ENCODE results near the gene ENTPD6.

The ENTPD6 gene

GRCh38 chr20:25237610-25238318 is 42.3 kb downstream of the ENTPD6 start (continued):
- TF ChIP-seq ZBTB10 (tag by site-specific recombination; IDR thresholded peaks at IDR 0.05) (peak; percentile 48), ZNF202 (tag by site-specific recombination; IDR thresholded peaks at IDR 0.05; ENCODE audit: borderline replicate concordance) (no peak), ZSCAN18 (tag by site-specific recombination; IDR thresholded peaks at IDR 0.05) (no peak; the same call in 1 of the 2 replicates), TRIM28 (IDR thresholded peaks at IDR 0.05; ENCODE audit: borderline replicate concordance, low read length) (peak; percentile 72; the same call in 1 of the 2 replicates), ZNF558 (tag by site-specific recombination; IDR thresholded peaks at IDR 0.05) (peak; percentile 93), ZNF548 (tag by site-specific recombination; IDR thresholded peaks at IDR 0.05) (no peak), ZNF26 (tag by site-specific recombination; IDR thresholded peaks at IDR 0.05) (no peak), SP2 (tag by site-specific recombination; IDR thresholded peaks at IDR 0.05) (peak; percentile 48), GLIS2 (tag by site-specific recombination; IDR thresholded peaks at IDR 0.05) (peak; percentile 50; the same call in 1 of the 2 replicates), ZNF677 (tag by site-specific recombination; IDR thresholded peaks at IDR 0.05) (no peak), ZNF791 (tag by site-specific recombination; IDR thresholded peaks at IDR 0.05) (no peak), TCF7L2 (IDR thresholded peaks at IDR 0.05; ENCODE audit: borderline replicate concordance, low read depth, low read length) (no peak), ZNF335 (tag by site-specific recombination; conservative IDR thresholded peaks at IDR 0.05) (peak; percentile 56), ZNF324 (tag by site-specific recombination; IDR thresholded peaks at IDR 0.05) (peak; percentile 91; the same call in 1 of the 2 replicates), ZNF394 (tag by site-specific recombination; IDR thresholded peaks at IDR 0.05; ENCODE audit: borderline replicate concordance) (peak; percentile 75), AEBP2 (tag by site-specific recombination; IDR thresholded peaks at IDR 0.05; ENCODE audit: borderline replicate concordance) (no peak), ZBTB17 (tag by site-specific recombination; IDR thresholded peaks at IDR 0.05) (peak; percentile 73), ZNF184 (tag by site-specific recombination; IDR thresholded peaks at IDR 0.05) (0 out of 2 replicates have a peak, but pooled peaks have one; percentile 79), ZNF354C (tag by site-specific recombination; IDR thresholded peaks at IDR 0.05; ENCODE audit: borderline replicate concordance, low read depth) (no peak), SETDB1 (IDR thresholded peaks at IDR 0.05; ENCODE audit: insufficient read length, low read length) (no peak), ZNF140 (tag by site-specific recombination; IDR thresholded peaks at IDR 0.05) (peak; percentile 99), ZNF2 (tag by site-specific recombination; IDR thresholded peaks at IDR 0.05) (peak; percentile 95), HOXA7 (CRISPR knock-in tag; IDR thresholded peaks at IDR 0.05; ENCODE audit: borderline replicate concordance) (no peak), ZNF629 (tag by site-specific recombination; IDR thresholded peaks at IDR 0.05) (peak; percentile 97), SP7 (tag by site-specific recombination; IDR thresholded peaks at IDR 0.05) (peak; percentile 98), BCL11A (tag by site-specific recombination; IDR thresholded peaks at IDR 0.05; ENCODE audit: low read depth) (peak; percentile 74), ZSCAN23 (tag by site-specific recombination; IDR thresholded peaks at IDR 0.05) (0 out of 2 replicates have a peak, but pooled peaks have one; percentile 18), ZNF114 (tag by site-specific recombination; IDR thresholded peaks at IDR 0.05) (no peak)
- TF ChIP-seq, protein P1, sequence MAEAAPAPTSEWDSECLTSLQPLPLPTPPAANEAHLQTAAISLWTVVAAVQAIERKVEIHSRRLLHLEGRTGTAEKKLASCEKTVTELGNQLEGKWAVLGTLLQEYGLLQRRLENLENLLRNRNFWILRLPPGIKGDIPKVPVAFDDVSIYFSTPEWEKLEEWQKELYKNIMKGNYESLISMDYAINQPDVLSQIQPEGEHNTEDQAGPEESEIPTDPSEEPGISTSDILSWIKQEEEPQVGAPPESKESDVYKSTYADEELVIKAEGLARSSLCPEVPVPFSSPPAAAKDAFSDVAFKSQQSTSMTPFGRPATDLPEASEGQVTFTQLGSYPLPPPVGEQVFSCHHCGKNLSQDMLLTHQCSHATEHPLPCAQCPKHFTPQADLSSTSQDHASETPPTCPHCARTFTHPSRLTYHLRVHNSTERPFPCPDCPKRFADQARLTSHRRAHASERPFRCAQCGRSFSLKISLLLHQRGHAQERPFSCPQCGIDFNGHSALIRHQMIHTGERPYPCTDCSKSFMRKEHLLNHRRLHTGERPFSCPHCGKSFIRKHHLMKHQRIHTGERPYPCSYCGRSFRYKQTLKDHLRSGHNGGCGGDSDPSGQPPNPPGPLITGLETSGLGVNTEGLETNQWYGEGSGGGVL (tag by site-specific recombination; IDR thresholded peaks at IDR 0.05): peak; percentile 68
- TF ChIP-seq, protein P2, sequence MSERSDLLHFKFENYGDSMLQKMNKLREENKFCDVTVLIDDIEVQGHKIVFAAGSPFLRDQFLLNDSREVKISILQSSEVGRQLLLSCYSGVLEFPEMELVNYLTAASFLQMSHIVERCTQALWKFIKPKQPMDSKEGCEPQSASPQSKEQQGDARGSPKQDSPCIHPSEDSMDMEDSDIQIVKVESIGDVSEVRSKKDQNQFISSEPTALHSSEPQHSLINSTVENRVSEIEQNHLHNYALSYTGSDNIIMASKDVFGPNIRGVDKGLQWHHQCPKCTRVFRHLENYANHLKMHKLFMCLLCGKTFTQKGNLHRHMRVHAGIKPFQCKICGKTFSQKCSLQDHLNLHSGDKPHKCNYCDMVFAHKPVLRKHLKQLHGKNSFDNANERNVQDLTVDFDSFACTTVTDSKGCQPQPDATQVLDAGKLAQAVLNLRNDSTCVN (tag by site-specific recombination; optimal IDR thresholded peaks at IDR 0.05): no peak

All from HEK293 (cell line).